Endothelial cell of umbilical vein (primary cell): ENCODE data around the gene ARHGAP10. TPM values are rescaled to one million over a fixed set of nuclear protein-coding genes. Genes with fewer than 3 reads are reported as not detected.
A peak's percentile ranks its signal among the peaks of the same experiment; 100 is the strongest.

ENCODE experiments used
- BruUV-seq: library from RNA; stranded (reverse); fragments of 400-500 nt; replicated peaks from 2 replicates; lab custom pipeline; 2021; lab: Mats Ljungman, UMichigan
- CTCF ChIA-PET: fragments of 300-600, 350-600 bp; sonication (Branson Sonifier 250); formaldehyde crosslinking; loops from one replicate; lab custom pipeline; 2021; ENCODE audit warnings: antibody characterized with exemption, inconsistent platforms; lab: Charles Lee
- POLR2A ChIA-PET: fragments of 300-600, 350-600 bp; sonication (Branson Sonifier 250); formaldehyde crosslinking; loops from one replicate; lab custom pipeline; 2021; ENCODE audit warnings: antibody characterized with exemption, inconsistent platforms; lab: Charles Lee
- DNase-seq: peaks from one replicate; pipeline ENCODE4 v3.0.0-alpha.2; 2011; ENCODE audit warnings: low read depth, low spot score
- FAIRE-seq: peaks from 2 replicates; lab custom pipeline; 2011; peaks lifted over from hg19 to GRCh38; lab: Jason Lieb, UNC
- H2AFZ ChIP-seq: 2 replicates; pipeline ENCODE4 v1.6.0; 2012; ENCODE audit warnings: low read depth, low read length, control low read depth, inconsistent platforms
- H3K27ac ChIP-seq: 2 replicates; pipeline ENCODE4 v1.5.1; 2011; ENCODE audit warnings: low read depth, mild to moderate bottlenecking, control low read depth, low read length, moderate library complexity; ENCODE audit not compliant: insufficient read depth
- H3K27me3 ChIP-seq, 2 experiments: 2 replicates each; pipeline versions ENCODE4 v1.6.0 to v1.6.1; 2011; ENCODE audit warnings: low read length in 2 of 2, mixed read lengths in 1 of 2; ENCODE audit not compliant: control insufficient read depth in 2 of 2, insufficient read depth in 2 of 2
- H3K36me3 ChIP-seq, 2 experiments: 2 replicates in 1 of 2; 3 replicates in 1 of 2; pipeline ENCODE4 v1.5.1; 2011; ENCODE audit warnings: low read length in 2 of 2, mild to moderate bottlenecking in 1 of 2, moderate library complexity in 1 of 2; ENCODE audit not compliant: control insufficient read depth in 2 of 2, insufficient read depth in 2 of 2; ENCODE audit errors: extremely low read depth in 1 of 2
- H3K4me1 ChIP-seq: 3 replicates; pipeline ENCODE4 v1.5.1; 2011; ENCODE audit warnings: mild to moderate bottlenecking, low read length; ENCODE audit not compliant: control insufficient read depth, insufficient read depth; ENCODE audit errors: extremely low read depth
- H3K4me2 ChIP-seq: 2 replicates; pipeline ENCODE4 v1.6.1; 2011; ENCODE audit warnings: low read length, control low read depth, mixed read lengths; ENCODE audit not compliant: insufficient read depth
- H3K4me3 ChIP-seq, 3 experiments: fragments of 200-600 bp in 1 of 3; sonication (generic), shearing (Covaris generic) in 1 of 3; replicated peaks in 1 of 3; 2 replicates each; pipeline ENCODE4 v1.5.1; 2011 to 2016; ENCODE audit warnings: control low read depth in 3 of 3, low read length in 3 of 3, mild to moderate bottlenecking in 2 of 3, inconsistent platforms in 1 of 3, low read depth in 1 of 3, moderate library complexity in 1 of 3; ENCODE audit not compliant: insufficient read depth in 1 of 3
- H3K79me2 ChIP-seq: 2 replicates; pipeline ENCODE4 v1.6.0; 2012; ENCODE audit warnings: low read length, inconsistent platforms; ENCODE audit not compliant: control insufficient read depth, insufficient read depth
- H3K9ac ChIP-seq: replicated peaks from 2 replicates; pipeline ENCODE3; 2011; ENCODE audit warnings: low read length, control low read depth; ENCODE audit not compliant: insufficient read depth; ENCODE audit errors: extremely low read depth
- H3K9me1 ChIP-seq: replicated peaks from 3 replicates; pipeline ENCODE4 v1.6.0; 2011; ENCODE audit warnings: mild to moderate bottlenecking, low read length; ENCODE audit not compliant: control insufficient read depth, insufficient read depth; ENCODE audit errors: extremely low read depth
- H3K9me3 ChIP-seq: replicated peaks from 2 replicates; pipeline ENCODE4 v1.5.1; 2012; ENCODE audit warnings: low read length, inconsistent platforms; ENCODE audit not compliant: control insufficient read depth, insufficient read depth
- H4K20me1 ChIP-seq: replicated peaks from 2 replicates; pipeline ENCODE3; 2011; ENCODE audit warnings: mild to moderate bottlenecking, low read length; ENCODE audit not compliant: control insufficient read depth, insufficient read depth; ENCODE audit errors: extremely low read depth
- EZH2 ChIP-seq: IDR thresholded peaks from 2 replicates; pipeline ENCODE4 v1.6.1; 2012; ENCODE audit warnings: borderline replicate concordance, low read depth, mild to moderate bottlenecking, moderate library complexity, low read length, inconsistent platforms; ENCODE audit not compliant: severe bottlenecking
- FOS ChIP-seq: IDR thresholded peaks from 2 replicates; pipeline ENCODE4 v1.6.1; 2011; ENCODE audit warnings: mild to moderate bottlenecking, low read length, moderate library complexity, borderline replicate concordance; ENCODE audit not compliant: insufficient read depth
- GATA2 ChIP-seq: IDR thresholded peaks from 2 replicates; pipeline ENCODE4 v1.7.0; 2011; ENCODE audit warnings: low read depth, mild to moderate bottlenecking, moderate library complexity, mixed read lengths, low read length; ENCODE audit not compliant: insufficient read length, insufficient read depth
- JUN ChIP-seq: IDR thresholded peaks from 2 replicates; pipeline ENCODE4 v1.6.1; 2011; ENCODE audit warnings: borderline replicate concordance, low read depth; ENCODE audit not compliant: insufficient read length, insufficient read depth
- MYC ChIP-seq: IDR thresholded peaks from one replicate; pipeline ENCODE4 v1.6.1; 2011; ENCODE audit warnings: mild to moderate bottlenecking, low read depth, low read length
- POLR2A ChIP-seq: IDR thresholded peaks from 2 replicates; pipeline ENCODE4 v1.6.1; 2012; ENCODE audit warnings: low read depth, mild to moderate bottlenecking, control low read depth, low read length
- POLR2AphosphoS5 ChIP-seq: IDR thresholded peaks from 2 replicates; pipeline ENCODE4 v1.6.1; 2012; ENCODE audit warnings: low read depth, mild to moderate bottlenecking, control low read depth, low read length, moderate library complexity; ENCODE audit not compliant: insufficient read depth
- dilution Hi-C: fragments of 300-500 bp; cut with MboI; formaldehyde crosslinking; loops from one replicate; pipeline ENCODE4 v1.15.0; 2019; ENCODE audit warnings: low sequenced_read_pairs; ENCODE audit not compliant: extremely low pct_ligation_motif_present
- intact Hi-C: fragments of 100-400 bp; cut with micrococcal nuclease; formaldehyde crosslinking; loops from one replicate; pipeline ENCODE4 v1.10.0; 2022
- polyA plus RNA-seq, 4 experiments: library from polyadenylated mRNA; depleted of rRNA in 3 of 4; stranded (reverse) in 3 of 4; unstranded in 1 of 4; fragments of >200 nt; gene quantifications; 2 replicates each; pipeline versions ENCODE4 v1.2.1 to v1.2.3, GENCODE V29; 2011 to 2012; ENCODE audit warnings: missing spikeins in 1 of 4
- total RNA-seq: library from RNA; stranded (reverse); gene quantifications from 2 replicates; pipeline ENCODE4 v1.2.3, GENCODE V29; 2021
- TF ChIP-seq, protein P1 (sequence below), 2 donors: IDR thresholded peaks; 1 replicate in 1 of 2; 2 replicates in 1 of 2; pipeline ENCODE4 v1.5.1; 2011; ENCODE audit warnings: low read length in 2 of 2, mild to moderate bottlenecking in 2 of 2, moderate library complexity in 2 of 2, control low read depth in 1 of 2, inconsistent platforms in 1 of 2, low read depth in 1 of 2; ENCODE audit not compliant: insufficient read depth in 1 of 2; ENCODE audit errors: extremely low read depth in 1 of 2
- TF ChIP-seq, protein P2 (sequence below): IDR thresholded peaks from 2 replicates; pipeline ENCODE4 v1.6.1; 2011; ENCODE audit not compliant: insufficient read depth, insufficient read length

ARHGAP10 gene
- total and polyA plus RNA-seq, 2 donors (not counting 3 experiments of a cell fraction or from before 2014, with no cell fraction given): 20.4 to 36.7 TPM

DNA sequence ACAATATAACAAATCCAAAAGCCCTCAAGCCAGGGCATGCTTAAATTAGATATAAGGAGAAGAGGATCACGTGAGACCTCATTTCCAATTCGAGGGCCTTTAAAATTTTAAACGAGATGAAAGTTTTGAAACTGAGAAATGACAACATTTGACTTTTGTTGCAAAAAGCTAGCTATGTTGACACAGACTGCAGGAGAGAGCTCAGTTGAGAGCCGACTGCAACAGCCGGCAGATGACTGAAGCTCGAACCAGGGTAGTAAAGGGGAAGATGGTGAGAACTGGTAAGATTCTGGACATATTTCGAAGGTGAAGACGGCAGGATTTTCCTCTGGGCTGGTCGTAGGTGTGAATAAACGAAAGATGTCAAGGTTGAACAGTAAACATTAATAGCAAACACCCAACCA, 48.7 kb upstream of the ARHGAP10 start:
- Histone ChIP-seq H4K20me1 (no peaks in the 10 kb centered on the region), H3K4me1 (peaks cover 15% of the 10 kb centered on the region), H3K4me3 (peak overlapping the region; percentile 47 to 85 (median 80)), H3K9ac (peak overlapping the region; percentile 78), H3K4me2 (peak overlapping the region; percentile 100), H3K79me2 (peaks cover 11% of the 10 kb centered on the region), H3K27me3 (no peaks in the 10 kb centered on the region), H3K36me3 (no peaks in the 10 kb centered on the region), H3K27ac (peak overlapping the region; percentile 78), H3K9me1 (no peaks in the 10 kb centered on the region), H3K9me3 (no peaks in the 10 kb centered on the region), H2AFZ (peak overlapping the region; percentile 85)
- no peak for TF ChIP-seq MYC
- no peak for TF ChIP-seq POLR2A
- TF ChIP-seq POLR2AphosphoS5: no peak
- TF ChIP-seq, protein P1, sequence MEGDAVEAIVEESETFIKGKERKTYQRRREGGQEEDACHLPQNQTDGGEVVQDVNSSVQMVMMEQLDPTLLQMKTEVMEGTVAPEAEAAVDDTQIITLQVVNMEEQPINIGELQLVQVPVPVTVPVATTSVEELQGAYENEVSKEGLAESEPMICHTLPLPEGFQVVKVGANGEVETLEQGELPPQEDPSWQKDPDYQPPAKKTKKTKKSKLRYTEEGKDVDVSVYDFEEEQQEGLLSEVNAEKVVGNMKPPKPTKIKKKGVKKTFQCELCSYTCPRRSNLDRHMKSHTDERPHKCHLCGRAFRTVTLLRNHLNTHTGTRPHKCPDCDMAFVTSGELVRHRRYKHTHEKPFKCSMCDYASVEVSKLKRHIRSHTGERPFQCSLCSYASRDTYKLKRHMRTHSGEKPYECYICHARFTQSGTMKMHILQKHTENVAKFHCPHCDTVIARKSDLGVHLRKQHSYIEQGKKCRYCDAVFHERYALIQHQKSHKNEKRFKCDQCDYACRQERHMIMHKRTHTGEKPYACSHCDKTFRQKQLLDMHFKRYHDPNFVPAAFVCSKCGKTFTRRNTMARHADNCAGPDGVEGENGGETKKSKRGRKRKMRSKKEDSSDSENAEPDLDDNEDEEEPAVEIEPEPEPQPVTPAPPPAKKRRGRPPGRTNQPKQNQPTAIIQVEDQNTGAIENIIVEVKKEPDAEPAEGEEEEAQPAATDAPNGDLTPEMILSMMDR (IDR thresholded peaks at IDR 0.05; ENCODE audit: extremely low read depth in 1 of 2, insufficient read depth in 1 of 2, low read depth in 1 of 2, low read length in 2 of 2): no peak
- TF ChIP-seq JUN: no peak
- no peak for TF ChIP-seq FOS
- TF ChIP-seq GATA2: no peak
- TF ChIP-seq, protein P2, sequence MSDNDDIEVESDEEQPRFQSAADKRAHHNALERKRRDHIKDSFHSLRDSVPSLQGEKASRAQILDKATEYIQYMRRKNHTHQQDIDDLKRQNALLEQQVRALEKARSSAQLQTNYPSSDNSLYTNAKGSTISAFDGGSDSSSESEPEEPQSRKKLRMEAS: no peak
- no peak for TF ChIP-seq EZH2
- DNase-seq (peak; percentile 36), FAIRE-seq (peak; percentile 70)
- POLR2A ChIA-PET: interaction anchor here (1.1 to 1.4 kb wide), 3 partner anchors 10 to 184 kb away, joined by 3 to 8 read pairs (median 6); partner anchors contain the start of gene ARHGAP10
- CTCF ChIA-PET: interaction anchor here (0.9 to 4.0 kb wide), 7 partner anchors 24 to 183 kb away, joined by 3 to 57 read pairs (median 3); no protein-coding TSS in a partner anchor
- dilution Hi-C loops: no loop called here
- intact Hi-C loops: loop anchor here (2.0 kb wide), 1 partner anchor 50 kb away; the partner anchor contains the start of gene ARHGAP10
- no TSS peak for BruUV-seq
